NCI-H748 (cell line): ENCODE measurements around the gene HCAR1.
"Not testable (repeated sequence)": the region's sequence is repeated elsewhere in the genome, so short reads cannot be mapped to it uniquely, and the experiment has no call there.

Experiments
- DNase-seq: peaks from one replicate; lab custom pipeline; 2025; ENCODE audit not compliant: unreplicated experiment; lab: John Stamatoyannopoulos, UW

HCAR1 gene

DNA sequence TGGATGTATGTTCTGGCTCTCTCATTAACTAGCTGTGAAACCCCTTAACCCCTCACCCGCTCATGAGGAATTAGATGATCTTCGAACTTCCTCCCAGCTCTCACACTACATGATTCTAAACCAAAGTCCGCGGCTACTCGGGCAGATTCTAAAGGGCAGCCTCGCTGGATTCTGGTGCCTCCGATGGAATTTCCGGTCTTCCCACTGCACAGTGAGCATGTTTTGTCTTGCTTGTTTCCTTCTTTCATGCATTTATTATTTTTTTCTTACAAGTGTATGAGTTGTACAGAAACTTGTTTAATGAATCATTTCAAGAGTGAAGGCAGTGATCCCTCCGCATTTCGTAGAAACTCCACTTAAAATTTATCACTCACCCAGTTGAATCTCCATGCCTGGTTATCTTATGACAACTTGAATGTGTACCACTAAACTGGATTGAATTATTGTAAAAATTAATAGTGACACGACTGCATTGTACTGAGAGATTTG is 9.5 kb downstream of the HCAR1 start:
- DNase-seq = no peak

DNA sequence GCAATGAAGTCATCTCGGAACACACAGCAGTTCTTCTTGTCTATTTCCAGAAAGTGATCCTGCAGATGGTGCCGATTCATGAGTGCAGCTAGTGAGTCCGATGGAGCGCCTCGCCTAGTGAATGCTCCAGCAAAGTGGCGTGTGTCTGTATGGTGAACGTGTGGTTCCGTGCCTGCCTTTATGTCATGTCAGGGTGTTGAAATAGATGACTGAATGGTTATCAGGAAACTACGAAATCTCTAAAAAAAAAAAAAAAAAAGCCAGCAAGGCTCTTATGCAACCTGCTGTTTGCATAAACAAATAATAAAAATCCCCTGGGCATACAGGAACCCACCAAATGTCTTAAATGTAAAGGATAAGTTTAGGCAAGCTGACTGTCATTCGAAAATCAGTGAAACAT is 14.0 kb downstream of the HCAR1 start, which contains the start of gene HCAR3:
Gene HCAR3 (minus strand): TSS at position 154 of the 400 bp plus-strand sequence. CDS start 74 bp downstream, at position 80.
- not testable (repeated sequence) for DNase-seq

DNA sequence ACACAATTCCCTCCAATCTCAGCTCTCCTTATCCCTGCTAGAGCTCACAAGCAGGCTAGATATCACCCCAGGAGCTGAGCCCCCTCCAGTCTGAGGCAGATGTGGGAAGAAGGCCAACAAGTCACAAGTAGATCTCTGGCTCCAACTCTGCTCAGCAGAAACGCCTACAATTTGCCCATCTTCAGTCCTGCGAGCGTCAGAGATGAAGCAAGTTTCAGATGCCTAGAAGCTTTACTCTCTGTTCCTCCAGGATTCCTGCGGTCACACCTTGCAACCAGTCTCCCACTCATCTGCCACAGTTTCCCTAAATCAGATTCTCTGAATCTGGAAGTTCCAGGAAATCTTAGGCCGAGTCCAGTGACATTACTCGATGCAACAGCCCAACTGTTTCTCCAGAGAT is 15.4 kb downstream of the HCAR1 start:
- not testable (repeated sequence) for DNase-seq

DNA sequence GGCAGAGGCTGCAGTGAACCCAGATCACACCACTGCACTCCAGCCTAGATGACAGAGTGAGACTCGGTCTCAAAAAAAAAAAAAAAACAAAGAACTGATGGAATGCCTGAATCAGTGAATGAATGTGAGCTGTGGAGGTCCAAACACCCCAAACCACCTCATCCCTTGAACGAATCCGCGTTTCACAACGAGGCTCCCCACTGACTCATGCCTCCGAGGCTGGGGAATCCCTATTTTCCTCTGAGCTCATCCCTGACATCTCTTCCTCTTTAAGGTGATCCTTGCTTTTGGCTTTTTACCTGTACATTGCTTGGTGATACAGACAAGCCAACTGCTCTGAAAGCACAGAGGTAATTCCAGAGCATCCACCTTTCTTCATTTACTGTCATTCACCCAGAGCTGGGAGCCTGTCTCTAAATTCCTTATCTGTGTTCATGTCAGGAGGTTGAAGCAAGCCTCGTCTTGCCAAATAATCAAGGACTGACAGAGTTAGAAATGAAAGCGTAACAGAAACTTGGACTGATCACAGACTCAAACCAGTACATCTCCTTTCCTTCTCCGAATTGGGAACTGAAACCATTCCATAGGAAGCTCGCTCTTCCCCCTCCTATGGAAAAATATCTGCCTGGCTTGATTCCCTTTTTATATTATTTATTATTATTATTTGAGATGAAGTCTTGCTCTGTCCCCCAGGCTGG is 17.0 kb downstream of the HCAR1 start:
- not testable (repeated sequence) for DNase-seq

DNA sequence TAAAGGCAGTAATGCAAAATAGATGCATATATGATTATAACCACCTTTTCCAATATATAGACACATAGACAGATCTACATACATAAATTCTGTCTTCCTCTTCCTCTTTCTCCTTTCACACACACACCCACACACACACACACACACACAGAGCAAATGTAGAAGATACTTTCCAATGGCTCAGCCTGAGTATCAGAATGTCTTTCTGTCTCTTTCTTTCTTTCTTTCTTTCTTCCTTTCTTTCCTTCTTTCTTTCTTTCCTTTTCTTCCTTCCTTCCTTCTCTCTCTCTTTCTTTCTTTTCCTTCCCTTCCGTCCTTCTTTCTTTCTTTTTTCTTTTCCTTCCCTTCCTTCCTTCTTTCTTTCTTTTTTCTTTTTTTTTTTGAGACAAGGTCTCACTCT is 19.4 kb downstream of the HCAR1 start:
- DNase-seq = not testable (repeated sequence)

DNA sequence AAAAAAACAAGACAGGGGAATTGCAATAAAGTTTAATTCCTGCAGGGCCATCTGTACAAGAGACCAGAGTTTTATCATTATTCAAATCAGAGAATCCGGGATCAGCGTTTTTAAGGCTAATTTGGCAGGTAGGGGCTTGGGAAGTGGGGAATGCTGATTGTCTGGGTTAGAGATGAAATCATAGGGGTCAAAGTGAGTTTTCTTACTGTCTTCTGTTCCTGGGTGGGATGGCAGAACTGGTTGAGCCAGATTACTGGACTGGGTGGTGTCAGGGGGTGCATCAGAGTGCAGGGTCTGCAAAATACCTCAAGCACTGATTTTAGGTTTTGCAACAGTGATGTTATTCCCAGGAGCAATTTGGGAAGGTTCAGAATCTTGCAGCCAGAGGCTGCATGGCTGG is 20.3 kb downstream of the HCAR1 start:
- DNase-seq = not testable (repeated sequence)

DNA sequence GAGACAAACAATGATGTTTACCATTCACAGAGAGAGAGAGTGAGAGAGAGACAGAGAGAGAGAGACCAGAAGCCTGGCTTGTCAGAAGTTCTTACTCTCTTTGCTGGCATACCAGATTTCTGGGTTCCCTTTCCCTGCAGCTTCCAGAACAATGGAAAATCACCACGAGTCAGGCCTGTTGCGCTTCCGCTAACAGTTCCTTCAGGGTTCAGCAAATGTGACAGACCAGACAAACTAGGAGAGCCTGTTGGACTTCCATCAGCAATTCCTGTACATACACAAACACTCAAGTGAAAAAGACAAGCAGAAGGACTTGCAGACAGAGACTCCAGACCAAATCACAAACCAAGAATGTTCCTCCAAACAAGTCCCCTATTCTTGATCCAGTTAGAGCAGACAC is 21.4 kb downstream of the HCAR1 start:
- not testable (repeated sequence) for DNase-seq

DNA sequence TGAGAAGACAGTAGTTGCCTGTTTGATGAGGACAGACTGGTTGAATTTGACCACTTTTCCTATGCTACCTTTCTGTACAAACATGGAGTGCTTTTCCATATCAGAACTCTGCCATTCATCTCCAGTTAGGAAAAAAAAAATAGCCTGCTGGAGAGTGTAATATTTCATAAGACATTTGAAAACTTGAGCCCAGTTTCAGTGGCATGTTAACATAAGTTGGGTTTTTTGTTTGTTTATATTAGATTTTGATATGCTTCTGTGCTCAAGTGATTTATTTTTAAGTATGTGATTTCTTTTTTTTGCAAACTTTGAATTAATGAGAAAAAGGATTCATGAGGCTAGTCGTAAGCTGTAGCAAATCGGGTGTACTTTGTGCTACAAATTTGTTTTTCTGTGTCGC is 26.8 kb downstream of the HCAR1 start:
- DNase-seq = not testable (repeated sequence)

DNA sequence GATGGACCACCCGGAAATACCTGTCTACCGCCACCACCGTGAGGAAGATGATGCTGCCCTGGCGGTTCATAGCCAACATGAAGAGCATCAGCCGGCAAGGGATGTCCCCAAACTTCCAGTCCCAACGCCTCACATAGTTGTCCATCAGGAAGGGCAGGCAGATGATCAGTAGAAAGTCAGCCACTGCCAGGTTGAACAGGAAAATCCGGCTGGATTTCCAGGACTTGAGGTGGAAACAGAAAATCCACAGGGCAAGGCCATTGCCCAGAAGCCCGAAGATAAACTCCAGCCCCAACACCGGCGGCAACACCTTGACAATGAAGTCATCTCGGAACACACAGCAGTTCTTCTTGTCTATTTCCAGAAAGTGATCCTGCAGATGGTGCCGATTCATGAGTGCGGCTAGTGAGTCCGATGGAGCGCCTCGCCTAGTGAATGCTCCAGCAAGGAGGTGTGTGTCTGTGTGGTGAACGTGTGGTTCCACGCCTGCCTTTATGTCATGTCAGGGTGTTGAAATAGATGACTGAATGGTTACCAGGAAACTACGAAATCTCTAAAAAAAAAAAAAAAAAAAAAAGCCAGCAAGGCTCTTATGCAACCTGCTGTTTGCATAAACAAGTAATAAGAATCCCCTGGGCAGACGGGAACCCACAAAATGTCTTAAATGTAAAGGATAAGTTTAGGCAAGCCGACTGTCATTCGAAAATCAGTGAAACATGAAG is 27.6 kb downstream of the HCAR1 start, which contains the start of gene HCAR2:
Gene HCAR2 (minus strand): TSS at position 468 of the 722 bp plus-strand sequence. CDS start 74 bp downstream, at position 394.
- not testable (repeated sequence) for DNase-seq

DNA sequence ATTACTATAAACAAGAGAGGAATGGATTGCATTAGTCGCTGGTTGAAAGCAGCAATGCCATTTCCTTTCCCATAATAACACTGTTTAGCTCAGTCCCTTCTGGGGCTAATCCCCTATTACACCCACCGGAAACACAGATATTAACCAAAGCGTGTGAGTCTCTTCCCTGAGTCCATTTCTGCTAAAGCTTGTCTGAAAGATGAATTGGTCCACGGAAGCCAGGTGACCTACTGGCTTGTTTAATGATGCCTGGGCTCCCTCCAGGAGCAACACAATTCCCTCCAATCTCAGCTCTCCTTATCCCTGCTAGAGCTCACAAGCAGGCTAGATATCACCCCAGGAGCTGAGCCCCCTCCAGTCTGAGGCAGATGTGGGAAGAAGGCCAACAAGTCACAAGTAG is 29.2 kb downstream of the HCAR1 start:
- not testable (repeated sequence) for DNase-seq

DNA sequence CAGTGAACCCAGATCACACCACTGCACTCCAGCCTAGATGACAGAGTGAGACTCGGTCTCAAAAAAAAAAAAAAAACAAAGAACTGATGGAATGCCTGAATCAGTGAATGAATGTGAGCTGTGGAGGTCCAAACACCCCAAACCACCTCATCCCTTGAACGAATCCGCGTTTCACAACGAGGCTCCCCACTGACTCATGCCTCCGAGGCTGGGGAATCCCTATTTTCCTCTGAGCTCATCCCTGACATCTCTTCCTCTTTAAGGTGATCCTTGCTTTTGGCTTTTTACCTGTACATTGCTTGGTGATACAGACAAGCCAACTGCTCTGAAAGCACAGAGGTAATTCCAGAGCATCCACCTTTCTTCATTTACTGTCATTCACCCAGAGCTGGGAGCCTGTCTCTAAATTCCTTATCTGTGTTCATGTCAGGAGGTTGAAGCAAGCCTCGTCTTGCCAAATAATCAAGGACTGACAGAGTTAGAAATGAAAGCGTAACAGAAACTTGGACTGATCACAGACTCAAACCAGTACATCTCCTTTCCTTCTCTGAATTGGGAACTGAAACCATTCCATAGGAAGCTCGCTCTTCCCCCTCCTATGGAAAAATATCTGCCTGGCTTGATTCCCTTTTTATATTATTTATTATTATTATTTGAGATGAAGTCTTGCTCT is 30.5 kb downstream of the HCAR1 start:
- not testable (repeated sequence) for DNase-seq

DNA sequence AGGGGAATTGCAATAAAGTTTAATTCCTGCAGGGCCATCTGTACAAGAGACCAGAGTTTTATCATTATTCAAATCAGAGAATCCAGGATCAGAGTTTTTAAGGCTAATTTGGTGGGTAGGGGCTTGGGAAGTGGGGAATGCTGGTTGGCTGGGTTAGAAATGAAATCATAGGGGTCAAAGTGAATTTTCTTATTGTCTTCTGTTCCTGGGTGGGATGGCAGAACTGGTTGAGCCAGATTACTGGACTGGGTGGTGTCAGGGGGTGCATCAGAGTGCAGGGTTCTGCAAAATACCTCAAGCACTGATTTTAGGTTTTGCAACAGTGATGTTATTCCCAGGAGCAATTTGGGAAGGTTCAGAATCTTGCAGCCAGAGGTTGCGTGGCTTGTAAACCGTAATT is 33.7 kb downstream of the HCAR1 start:
- DNase-seq = not testable (repeated sequence)

DNA sequence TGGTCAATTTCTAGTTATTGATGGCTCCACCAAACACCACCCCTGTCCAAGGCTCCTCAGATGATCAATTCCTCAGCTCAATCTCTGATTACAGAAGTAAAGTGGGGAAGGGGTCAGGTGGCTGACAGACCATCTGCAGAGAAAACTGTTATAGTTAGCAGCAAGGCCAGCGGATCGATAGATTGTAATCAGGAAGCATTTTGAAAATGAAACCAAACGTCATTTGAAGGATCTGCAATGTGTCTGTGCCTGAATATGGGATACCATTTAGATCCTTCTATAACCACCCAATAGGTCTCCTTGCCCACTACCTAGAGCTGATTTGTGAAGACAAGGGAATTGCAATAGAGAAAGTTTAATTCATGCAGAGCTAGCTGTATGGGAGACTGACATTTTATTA is 39.1 kb downstream of the HCAR1 start:
- DNase-seq = no peak

DNA sequence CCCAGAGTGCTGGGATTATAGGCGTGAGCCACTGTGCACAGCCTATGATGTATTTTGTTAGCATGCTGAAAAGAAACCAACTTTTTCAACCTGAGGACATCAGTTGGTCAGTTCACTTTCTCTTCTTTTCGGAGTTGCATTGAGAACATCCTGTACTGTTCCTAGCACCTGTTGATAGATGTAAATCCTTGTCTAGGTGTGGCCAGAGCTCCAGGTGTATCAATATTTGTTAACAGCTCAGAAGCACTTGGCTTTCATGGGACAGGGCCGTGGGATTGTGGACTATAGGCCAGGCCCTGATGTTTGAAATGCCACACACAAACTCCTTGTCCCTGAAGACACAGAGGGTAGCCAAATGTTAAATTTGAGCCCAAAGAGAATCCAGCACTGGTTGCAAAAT is 42.4 kb downstream of the HCAR1 start:
- DNase-seq = peak; percentile 6

DNA sequence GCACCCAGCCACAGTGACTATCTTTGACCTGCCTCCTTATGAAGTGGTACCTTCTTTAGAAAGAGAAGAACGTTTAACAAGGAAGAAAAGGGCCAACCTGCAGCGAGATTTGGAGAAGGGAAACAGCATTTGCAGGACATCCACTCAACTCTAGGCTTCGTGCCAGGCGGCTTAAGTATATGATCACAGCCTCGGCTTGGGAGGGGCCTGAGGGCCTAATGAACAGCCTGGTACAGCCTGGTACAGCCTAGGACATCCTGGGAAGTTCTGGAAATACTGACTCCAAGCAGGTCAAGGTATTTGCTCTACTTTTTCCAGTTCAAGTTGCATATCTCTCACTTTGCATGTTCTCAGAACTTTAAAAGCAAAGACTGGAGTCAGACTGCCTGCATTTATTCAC is 43.6 kb downstream of the HCAR1 start:
- no peak for DNase-seq

DNA sequence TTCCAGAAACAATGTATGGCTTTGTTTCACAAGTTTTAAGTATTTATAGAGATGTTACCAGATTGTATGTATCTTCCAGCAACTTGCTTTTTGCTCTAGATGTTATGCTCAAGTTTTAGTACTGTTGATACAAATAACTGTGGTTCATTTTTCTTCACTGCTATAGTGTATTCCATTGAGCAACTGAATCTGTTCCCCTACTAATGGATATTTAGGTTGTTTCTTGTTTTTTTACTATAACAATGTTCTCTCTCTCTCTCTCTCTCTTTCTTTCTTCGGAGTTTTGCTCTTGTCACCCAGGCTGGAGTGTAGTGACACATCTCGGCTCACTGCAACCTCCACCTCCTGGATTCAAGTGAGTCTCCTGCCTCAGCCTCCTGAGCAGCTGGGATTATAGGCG is 44.1 kb downstream of the HCAR1 start:
- DNase-seq = no peak

DNA sequence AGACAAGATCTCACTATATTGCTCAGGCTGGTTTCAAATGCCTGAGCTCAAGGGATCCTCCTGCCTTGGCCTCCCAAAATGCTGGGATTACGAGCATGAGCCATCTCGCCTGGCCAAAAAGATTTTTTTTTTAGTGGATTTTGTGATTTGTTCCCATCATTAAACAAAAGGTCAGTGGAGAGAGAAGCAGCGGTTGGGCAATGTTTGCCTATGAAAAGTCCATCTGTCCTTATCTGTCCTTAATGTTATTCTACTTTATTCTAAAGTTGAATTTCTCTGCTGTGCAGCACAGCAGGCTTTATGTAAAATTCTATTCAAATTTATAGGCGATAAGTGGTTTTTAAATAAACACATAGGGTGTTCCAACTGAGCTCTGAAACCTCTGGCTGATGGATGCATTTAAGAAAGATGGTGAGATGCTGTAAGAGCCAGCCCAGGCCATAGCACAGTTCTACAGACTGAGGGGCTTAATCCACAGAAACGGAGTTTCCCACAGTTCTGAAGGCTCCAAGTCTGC is 46.3 kb downstream of the HCAR1 start:
- no peak for DNase-seq

DNA sequence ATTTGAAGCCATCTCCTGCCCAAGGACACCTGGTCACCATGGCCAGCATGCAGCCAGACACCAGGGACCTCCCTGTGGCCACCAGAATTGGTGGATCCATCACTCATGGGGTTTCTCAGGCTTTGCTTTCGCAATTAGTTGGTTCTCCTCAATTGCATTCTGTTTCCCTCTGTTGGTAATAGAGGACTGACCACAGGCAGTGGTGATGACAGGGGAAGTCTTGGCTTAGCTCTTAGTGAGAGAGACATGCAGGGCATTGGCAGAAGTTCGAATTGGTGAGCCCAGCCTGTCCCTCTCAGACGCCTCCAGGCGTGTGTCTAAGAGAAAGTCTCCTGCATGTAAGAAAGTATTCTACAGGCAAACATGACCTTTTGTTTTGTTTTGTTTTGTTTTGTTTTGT is 48.8 kb downstream of the HCAR1 start:
- DNase-seq = no peak

DNA sequence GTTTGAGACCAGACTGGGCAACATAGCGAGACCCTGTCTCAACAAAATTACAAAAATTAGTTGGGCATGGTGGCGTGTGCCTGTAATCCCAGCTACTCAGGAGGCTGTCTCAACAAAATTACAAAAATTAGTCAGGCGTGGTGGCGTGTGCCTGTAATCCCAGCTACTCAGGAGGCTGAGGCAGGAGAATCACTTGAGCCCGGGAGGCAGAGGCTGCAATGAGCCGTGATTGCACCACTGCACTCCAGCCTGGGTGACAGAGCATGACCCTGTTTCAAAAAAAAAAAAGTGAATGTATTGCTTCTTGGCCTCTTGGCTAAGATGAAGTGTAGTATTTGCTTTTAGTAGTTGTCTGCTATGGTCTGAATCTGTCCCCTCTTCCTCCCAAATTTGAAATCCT is 49.7 kb downstream of the HCAR1 start:
- not testable (repeated sequence) for DNase-seq

DNA sequence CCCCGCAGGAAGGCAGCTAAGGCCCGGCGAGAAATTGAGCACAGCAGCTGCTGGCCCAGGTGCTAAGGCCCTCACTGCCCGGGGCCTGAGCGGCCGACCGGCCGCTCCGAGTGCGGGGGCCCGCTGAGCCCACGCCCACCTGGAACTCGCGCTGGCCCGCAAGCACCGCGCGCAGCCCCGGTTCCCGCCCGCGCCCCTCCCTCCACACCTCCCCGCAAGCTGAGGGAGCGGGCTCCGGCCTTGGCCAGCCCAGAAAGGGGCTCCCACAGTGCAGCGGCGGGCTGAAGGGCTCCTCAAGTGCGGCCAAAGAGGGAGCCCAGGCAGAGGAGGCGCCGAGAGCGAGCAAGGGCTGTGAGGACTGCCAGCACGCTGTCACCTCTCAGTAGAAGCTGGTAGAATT is 53.9 kb downstream of the HCAR1 start:
- not testable (repeated sequence) for DNase-seq
